ENCODE data around the gene SON. TPM values are rescaled to one million over a fixed set of nuclear protein-coding genes. Genes with fewer than 3 reads are reported as not detected.
A peak's percentile ranks its signal among the peaks of the same experiment; 100 is the strongest.
"Not testable (repeated sequence)": the region's sequence is repeated elsewhere in the genome, so short reads cannot be mapped to it uniquely, and the experiment has no call there.

Gene SON
- polyA plus RNA-seq, 3 donors: 66.4 to 269 (median 184) TPM

DNA sequence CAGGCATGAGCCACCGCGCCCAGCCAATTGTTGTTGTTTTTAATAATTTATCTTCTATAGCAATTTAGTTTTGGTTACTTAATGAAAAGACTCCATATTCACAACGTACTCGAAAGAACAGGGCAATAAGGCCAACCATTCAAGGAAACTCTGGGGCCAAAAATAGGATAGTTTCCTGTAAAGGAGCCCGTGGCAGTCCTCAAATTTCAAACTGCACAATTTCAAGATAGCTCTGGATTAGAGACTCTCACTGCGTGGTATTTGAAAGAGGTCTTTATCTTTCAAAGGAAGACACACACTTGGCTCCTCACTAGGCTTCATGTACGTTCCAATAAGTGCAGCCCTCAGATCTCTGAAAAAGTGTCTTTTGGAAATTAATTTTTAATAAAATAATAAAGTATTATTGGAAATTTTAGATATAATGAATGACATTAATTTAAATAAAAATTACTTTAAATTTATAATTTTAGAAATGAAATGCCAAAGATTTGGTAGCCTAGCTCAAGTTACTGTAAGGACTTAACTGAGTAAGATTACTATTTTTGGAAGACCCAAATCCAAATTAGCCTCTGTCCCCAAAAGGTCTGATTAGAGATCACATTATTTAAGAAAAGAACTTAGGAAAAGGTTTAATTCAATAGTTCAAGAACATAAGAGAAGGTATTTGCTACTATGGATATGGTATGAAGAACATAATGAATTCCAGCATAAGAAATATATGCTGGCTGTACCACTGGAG is 68.3 kb downstream of the SON start:
- Histone ChIP-seq H3K9me3 (replicated peaks in 1 of 2; ENCODE audit: control insufficient read depth in 1 of 2, insufficient read depth in 1 of 2, low read length in 2 of 2) (no peaks in the 10 kb centered on the region), H4K20me1 (ENCODE audit: insufficient read depth, low read length) (no peaks in the 10 kb centered on the region), H3K36me3 (replicated peaks in 1 of 2; ENCODE audit: control insufficient read depth in 1 of 2, insufficient read depth in 2 of 2, low read length in 2 of 2) (peaks cover 34 to 82% of the 10 kb centered on the region in 2 donors), H3K9ac (ENCODE audit: insufficient read depth, low read length, poor library complexity, severe bottlenecking) (no peak overlapping the region), H3K79me2 (ENCODE audit: insufficient read depth, low read length) (no peaks in the 10 kb centered on the region), H3K4me2 (replicated peaks; ENCODE audit: extremely low read depth, low read length, poor library complexity, severe bottlenecking) (no peak overlapping the region), H3K27me3 (ENCODE audit: control insufficient read depth in 2 of 2, insufficient read depth in 2 of 2, low read length in 2 of 2) (no peaks in the 10 kb centered on the region), H3K27ac (ENCODE audit: low read depth in 1 of 2, low read length in 2 of 2) (no peak overlapping the region), H3K4me3 (replicated peaks in 1 of 3; ENCODE audit: low read depth in 2 of 3, low read length in 3 of 3) (no peak overlapping the region), H2AFZ (ENCODE audit: insufficient read depth, low read depth, low read length, poor library complexity, severe bottlenecking) (no peak overlapping the region), H3K4me1 (ENCODE audit: control insufficient read depth in 1 of 2, insufficient read depth in 2 of 2, low read length in 2 of 2) (no peaks in the 10 kb centered on the region)
- Mint-ChIP-seq H3K36me3 (peaks cover 38 to 72% of the 10 kb centered on the region in 2 donors), H3K27ac (no peak overlapping the region), H3K4me1 (no peaks in the 10 kb centered on the region), H3K4me3 (no peak overlapping the region), H3K9me3 (no peaks in the 10 kb centered on the region), H3K27me3 (ENCODE audit: low read depth in 3 of 3) (no peaks in the 10 kb centered on the region)
- TF ChIP-seq, protein P1, sequence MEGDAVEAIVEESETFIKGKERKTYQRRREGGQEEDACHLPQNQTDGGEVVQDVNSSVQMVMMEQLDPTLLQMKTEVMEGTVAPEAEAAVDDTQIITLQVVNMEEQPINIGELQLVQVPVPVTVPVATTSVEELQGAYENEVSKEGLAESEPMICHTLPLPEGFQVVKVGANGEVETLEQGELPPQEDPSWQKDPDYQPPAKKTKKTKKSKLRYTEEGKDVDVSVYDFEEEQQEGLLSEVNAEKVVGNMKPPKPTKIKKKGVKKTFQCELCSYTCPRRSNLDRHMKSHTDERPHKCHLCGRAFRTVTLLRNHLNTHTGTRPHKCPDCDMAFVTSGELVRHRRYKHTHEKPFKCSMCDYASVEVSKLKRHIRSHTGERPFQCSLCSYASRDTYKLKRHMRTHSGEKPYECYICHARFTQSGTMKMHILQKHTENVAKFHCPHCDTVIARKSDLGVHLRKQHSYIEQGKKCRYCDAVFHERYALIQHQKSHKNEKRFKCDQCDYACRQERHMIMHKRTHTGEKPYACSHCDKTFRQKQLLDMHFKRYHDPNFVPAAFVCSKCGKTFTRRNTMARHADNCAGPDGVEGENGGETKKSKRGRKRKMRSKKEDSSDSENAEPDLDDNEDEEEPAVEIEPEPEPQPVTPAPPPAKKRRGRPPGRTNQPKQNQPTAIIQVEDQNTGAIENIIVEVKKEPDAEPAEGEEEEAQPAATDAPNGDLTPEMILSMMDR (IDR thresholded peaks at IDR 0.05): no peak
- intact Hi-C loops (cut with micrococcal nuclease): no loop called here
- WGBS (ENCODE audit: insufficient coverage): no CpG with 5 or more reads among the region's 7 CpGs
- DNase-seq: no peak

DNA sequence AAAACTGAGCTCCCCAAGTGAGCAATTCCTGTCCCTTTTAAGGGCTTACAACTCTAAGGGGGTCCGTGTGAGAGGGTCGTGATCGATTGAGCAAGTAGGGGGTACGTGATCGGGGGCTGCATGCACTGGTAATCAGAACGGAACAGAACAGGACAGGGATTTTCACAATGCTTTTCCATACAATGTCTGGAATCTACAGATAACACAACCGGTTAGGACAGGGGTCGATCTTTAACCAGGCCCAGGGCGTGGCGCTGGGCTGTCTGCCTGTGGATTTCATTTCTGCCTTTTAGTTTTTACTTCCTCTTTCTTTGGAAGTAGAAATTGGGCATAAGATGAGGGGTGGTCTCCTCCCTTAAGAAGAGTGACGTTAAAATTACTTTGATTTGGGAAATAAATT is 74.7 kb downstream of the SON start:
- peaks cover 32 to 52% of the 10 kb centered on the region in 2 donors for H3K36me3 ChIP-seq (replicated peaks in 1 of 2; ENCODE audit: control insufficient read depth in 1 of 2, insufficient read depth in 2 of 2, low read length in 2 of 2)
- Mint-ChIP-seq H3K4me3 (peak overlapping the region in 1 of 2 donors; percentile 42), H3K4me1 (peaks cover 23% of the 10 kb centered on the region), H3K36me3 (peaks cover 39 to 66% of the 10 kb centered on the region in 2 donors), H3K27ac (peak overlapping the region in 5 of 7 donors; percentile 8 to 80 (median 24))
- H3K9me3 Mint-ChIP-seq; H3K27ac ChIP-seq (ENCODE audit: low read depth in 1 of 2, low read length in 2 of 2); H3K27me3 Mint-ChIP-seq (ENCODE audit: low read depth in 3 of 3); H3K4me3 ChIP-seq (replicated peaks in 1 of 3; ENCODE audit: low read depth in 2 of 3, low read length in 3 of 3); intact Hi-C loops (cut with micrococcal nuclease); H2AFZ ChIP-seq (ENCODE audit: insufficient read depth, low read depth, low read length, poor library complexity, severe bottlenecking); H3K79me2 ChIP-seq (ENCODE audit: insufficient read depth, low read length); H3K27me3 ChIP-seq (ENCODE audit: control insufficient read depth in 2 of 2, insufficient read depth in 2 of 2, low read length in 2 of 2); H3K9me3 ChIP-seq (replicated peaks in 1 of 2; ENCODE audit: control insufficient read depth in 1 of 2, insufficient read depth in 1 of 2, low read length in 2 of 2); H4K20me1 ChIP-seq (ENCODE audit: insufficient read depth, low read length); H3K4me2 ChIP-seq (replicated peaks; ENCODE audit: extremely low read depth, low read length, poor library complexity, severe bottlenecking); H3K9ac ChIP-seq (ENCODE audit: insufficient read depth, low read length, poor library complexity, severe bottlenecking): not testable (repeated sequence)
- H3K4me1 ChIP-seq (ENCODE audit: control insufficient read depth in 1 of 2, insufficient read depth in 2 of 2, low read length in 2 of 2): peaks cover 11 to 15% of the 10 kb centered on the region in 2 donors
- peak in 1 of 3 donors; percentile 7 for DNase-seq
- 89% methylated on average over 5 of the region's 11 CpGs for WGBS (ENCODE audit: insufficient coverage)
